Spleen (tissue), 7 donors: ENCODE measurements around the gene KRT10.

Experiments
- POLR2A ChIP-seq, 3 donors: fragments of 450-650 bp; IDR thresholded peaks; one replicate each; pipeline ENCODE4 v1.5.1; 2017; ENCODE audit warnings: antibody characterized with exemption in 3 of 3, mild to moderate bottlenecking in 1 of 3
- POLR2AphosphoS5 ChIP-seq, 3 donors: sonication (generic); formaldehyde crosslinking; IDR thresholded peaks; one replicate each; pipeline ENCODE4 v1.5.1; 2017; ENCODE audit warnings: antibody characterized with exemption in 3 of 3
- TF ChIP-seq, protein P1 (sequence below), 11 experiments: fragments of 200-600 bp in 7 of 11; fragments of 450-650 bp in 4 of 11; sonication (generic) in 4 of 11; IDR thresholded peaks in 8 of 11; conservative IDR thresholded peaks in 3 of 11; 1 replicate in 7 of 11; 2 replicates in 4 of 11; pipeline versions ENCODE4 v1.4.0 to v1.8.0; 2016 to 2021; ENCODE audit warnings: antibody characterized with exemption in 11 of 11, inconsistent platforms in 4 of 11, mild to moderate bottlenecking in 1 of 11
- donor health status: DM: no; HTN: no; CAD: no; lungs with moderate emphysema.
- donor health status: DM: no; HTN: no; CAD: no.
- donor health status: DM: no; HTN: no; CAD: no.

DNA sequence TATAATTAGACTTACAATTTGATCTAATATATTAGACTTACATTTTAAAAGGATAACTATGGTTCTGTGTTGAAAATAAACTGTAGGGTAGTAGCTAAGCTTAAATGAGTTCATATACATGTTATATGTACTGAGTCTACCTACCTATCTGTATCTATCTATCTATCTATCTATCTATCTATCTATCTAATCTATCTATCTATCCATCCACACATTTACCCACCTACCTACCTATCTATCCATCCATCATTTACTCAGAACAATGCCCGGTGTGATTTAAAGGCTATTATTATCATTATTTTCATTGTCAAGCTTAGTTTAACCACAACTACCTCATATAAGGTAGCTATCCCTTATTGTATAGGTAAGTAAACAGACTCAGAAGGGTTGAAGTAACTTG is 7.0 kb downstream of the KRT10 start:
- TF ChIP-seq, protein P1, sequence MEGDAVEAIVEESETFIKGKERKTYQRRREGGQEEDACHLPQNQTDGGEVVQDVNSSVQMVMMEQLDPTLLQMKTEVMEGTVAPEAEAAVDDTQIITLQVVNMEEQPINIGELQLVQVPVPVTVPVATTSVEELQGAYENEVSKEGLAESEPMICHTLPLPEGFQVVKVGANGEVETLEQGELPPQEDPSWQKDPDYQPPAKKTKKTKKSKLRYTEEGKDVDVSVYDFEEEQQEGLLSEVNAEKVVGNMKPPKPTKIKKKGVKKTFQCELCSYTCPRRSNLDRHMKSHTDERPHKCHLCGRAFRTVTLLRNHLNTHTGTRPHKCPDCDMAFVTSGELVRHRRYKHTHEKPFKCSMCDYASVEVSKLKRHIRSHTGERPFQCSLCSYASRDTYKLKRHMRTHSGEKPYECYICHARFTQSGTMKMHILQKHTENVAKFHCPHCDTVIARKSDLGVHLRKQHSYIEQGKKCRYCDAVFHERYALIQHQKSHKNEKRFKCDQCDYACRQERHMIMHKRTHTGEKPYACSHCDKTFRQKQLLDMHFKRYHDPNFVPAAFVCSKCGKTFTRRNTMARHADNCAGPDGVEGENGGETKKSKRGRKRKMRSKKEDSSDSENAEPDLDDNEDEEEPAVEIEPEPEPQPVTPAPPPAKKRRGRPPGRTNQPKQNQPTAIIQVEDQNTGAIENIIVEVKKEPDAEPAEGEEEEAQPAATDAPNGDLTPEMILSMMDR (IDR thresholded peaks at IDR 0.05 in 8 of 11, conservative IDR thresholded peaks at IDR 0.05 in 3 of 11), result no peak
- no peak for TF ChIP-seq POLR2A (IDR thresholded peaks at IDR 0.05)
- TF ChIP-seq POLR2AphosphoS5 (IDR thresholded peaks at IDR 0.05), result no peak
